Mesothelial cell of epicardium (in vitro differentiated cells): Measurements from ENCODE around the gene NCOR1. TPM values are rescaled to one million over a fixed set of nuclear protein-coding genes. Genes with fewer than 3 reads are reported as not detected.

Source experiments
- DNase-seq, 2 experiments: peaks; one replicate each; pipeline ENCODE4 v3.0.0; 2021; ENCODE audit warnings: low spot score in 2 of 2; ENCODE audit not compliant: unreplicated experiment in 2 of 2
- H3K27ac Mint-ChIP-seq: 2 replicates; pipeline ENCODE4 v1.8.0; 2021; ENCODE audit warnings: mixed read lengths
- H3K27me3 Mint-ChIP-seq: 2 replicates; pipeline ENCODE4 v1.8.0; 2021; ENCODE audit warnings: low read depth, mixed read lengths
- H3K36me3 Mint-ChIP-seq: 2 replicates; pipeline ENCODE4 v1.8.0; 2021; ENCODE audit warnings: mixed read lengths
- H3K4me1 Mint-ChIP-seq: 2 replicates; pipeline ENCODE4 v1.8.0; 2021; ENCODE audit warnings: mixed read lengths
- H3K4me3 Mint-ChIP-seq: 2 replicates; pipeline ENCODE4 v1.8.0; 2021; ENCODE audit warnings: mild to moderate bottlenecking, moderate library complexity, mixed read lengths
- H3K9me3 Mint-ChIP-seq: 2 replicates; pipeline ENCODE4 v1.8.0; 2021; ENCODE audit warnings: mixed read lengths
- total RNA-seq: library from RNA; stranded (reverse); gene quantifications from 3 replicates; pipeline ENCODE4 v1.2.1, GENCODE V29; 2021
- TF ChIP-seq, protein P1 (sequence below): fragments of 200-600 bp; sonication (generic); IDR thresholded peaks from one replicate; pipeline ENCODE4 v1.5.0; 2021; ENCODE audit warnings: antibody characterized with exemption; ENCODE audit not compliant: unreplicated experiment

The NCOR1 gene
- total RNA-seq, 1 donor from 2014 or later: 142 TPM

DNA sequence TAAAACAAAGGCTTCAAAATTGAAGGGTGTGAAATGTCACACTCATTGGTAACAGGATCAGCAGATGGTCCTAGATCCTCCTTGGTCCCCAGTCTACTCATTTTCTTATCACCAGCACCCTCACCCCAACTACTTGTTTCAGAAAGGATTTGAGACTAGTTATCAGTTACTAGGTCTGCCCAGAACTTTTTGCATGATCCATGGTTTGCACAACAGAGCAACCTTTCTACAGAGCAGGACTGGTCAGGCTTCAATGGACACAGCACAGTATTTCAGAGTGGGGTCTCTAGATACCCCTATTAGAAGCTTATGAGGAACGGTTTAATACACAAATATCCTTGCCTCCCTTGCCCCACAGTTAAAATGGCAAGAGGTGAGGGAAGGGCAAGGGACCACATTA is 190.1 kb downstream of the NCOR1 start:
- Mint-ChIP-seq H3K27me3 (no peaks in the 10 kb centered on the region), H3K36me3 (peaks cover 61% of the 10 kb centered on the region), H3K9me3 (peaks cover 3% of the 10 kb centered on the region), H3K4me3 (no peak overlapping the region), H3K27ac (no peak overlapping the region), H3K4me1 (no peaks in the 10 kb centered on the region)
- TF ChIP-seq, protein P1, sequence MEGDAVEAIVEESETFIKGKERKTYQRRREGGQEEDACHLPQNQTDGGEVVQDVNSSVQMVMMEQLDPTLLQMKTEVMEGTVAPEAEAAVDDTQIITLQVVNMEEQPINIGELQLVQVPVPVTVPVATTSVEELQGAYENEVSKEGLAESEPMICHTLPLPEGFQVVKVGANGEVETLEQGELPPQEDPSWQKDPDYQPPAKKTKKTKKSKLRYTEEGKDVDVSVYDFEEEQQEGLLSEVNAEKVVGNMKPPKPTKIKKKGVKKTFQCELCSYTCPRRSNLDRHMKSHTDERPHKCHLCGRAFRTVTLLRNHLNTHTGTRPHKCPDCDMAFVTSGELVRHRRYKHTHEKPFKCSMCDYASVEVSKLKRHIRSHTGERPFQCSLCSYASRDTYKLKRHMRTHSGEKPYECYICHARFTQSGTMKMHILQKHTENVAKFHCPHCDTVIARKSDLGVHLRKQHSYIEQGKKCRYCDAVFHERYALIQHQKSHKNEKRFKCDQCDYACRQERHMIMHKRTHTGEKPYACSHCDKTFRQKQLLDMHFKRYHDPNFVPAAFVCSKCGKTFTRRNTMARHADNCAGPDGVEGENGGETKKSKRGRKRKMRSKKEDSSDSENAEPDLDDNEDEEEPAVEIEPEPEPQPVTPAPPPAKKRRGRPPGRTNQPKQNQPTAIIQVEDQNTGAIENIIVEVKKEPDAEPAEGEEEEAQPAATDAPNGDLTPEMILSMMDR: no peak
- DNase-seq: no peak

DNA sequence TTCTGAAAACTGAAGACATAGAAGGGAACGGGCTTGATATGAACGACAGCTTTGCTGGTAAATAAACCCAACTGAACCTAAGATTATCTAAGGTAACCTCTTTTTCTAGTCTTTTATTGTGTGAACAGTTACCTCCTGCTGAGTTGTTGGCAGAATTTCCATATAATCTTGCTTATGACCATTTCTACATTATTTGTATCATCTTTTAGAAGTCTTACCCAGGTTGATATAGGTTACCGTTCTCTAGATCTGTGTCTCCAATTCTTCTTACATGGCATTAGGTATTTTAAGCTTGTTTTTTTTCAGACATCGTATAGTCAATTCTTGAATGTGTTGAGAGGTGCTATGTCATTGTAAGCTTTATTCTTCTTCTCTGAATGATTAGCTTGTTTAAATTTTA is 191.5 kb downstream of the NCOR1 start:
- Mint-ChIP-seq H3K4me3 (no peak overlapping the region), H3K27ac (no peak overlapping the region), H3K4me1 (no peaks in the 10 kb centered on the region), H3K36me3 (peaks cover 58% of the 10 kb centered on the region), H3K27me3 (no peaks in the 10 kb centered on the region), H3K9me3 (peaks cover 3% of the 10 kb centered on the region)
- TF ChIP-seq, protein P1: no peak
- DNase-seq: no peak

DNA sequence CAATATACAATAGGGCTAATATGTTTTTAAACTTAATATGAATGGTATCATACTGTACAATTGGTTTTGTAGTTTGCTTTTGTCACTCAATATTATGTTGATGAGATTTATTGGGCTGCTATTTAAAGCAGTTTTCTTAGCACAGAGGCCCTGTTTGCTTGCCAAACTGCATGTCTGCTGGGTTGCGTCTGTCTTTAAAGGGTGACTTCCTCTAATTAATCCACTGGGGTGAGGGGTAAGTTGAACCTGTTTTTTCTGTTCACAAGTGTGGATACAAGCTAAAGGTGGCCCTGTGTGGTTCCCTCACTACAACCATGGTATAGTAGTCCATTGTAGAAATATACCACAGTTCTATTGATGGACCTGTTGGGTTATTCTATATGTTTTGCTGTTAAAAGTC is 196.0 kb downstream of the NCOR1 start:
- TF ChIP-seq, protein P1: no peak
- Mint-ChIP-seq H3K27ac (no peak overlapping the region), H3K4me3 (no peak overlapping the region), H3K9me3 (no peaks in the 10 kb centered on the region), H3K4me1 (no peaks in the 10 kb centered on the region), H3K27me3 (no peaks in the 10 kb centered on the region), H3K36me3 (peaks cover 44% of the 10 kb centered on the region)
- no peak for DNase-seq

DNA sequence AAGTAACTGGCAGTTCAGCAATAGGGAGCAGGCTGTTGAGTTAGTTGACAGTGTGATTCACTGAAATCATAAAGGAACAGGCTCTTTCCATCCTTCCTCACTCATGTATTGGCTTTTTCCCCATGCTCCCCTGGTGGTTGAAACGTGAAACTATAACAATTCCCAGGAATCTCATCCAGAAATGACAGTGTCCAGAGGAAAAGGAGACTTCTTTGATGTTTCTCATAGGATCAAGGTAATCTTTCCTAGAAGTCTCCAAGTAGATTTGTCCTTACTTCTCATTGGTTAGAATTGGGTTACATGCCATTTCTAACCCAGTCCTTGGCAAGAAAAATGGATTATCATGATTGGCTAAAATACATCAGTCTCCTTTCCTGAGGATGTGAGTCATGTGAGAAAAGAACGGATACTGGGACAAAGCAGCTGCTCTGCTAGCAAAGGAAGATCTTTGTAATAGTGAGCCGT is 201.4 kb downstream of the NCOR1 start:
- H3K36me3 Mint-ChIP-seq: peaks cover 27% of the 10 kb centered on the region
- no peaks in the 10 kb centered on the region for H3K27me3 Mint-ChIP-seq
- DNase-seq: no peak
- no peaks in the 10 kb centered on the region for H3K9me3 Mint-ChIP-seq
- no peak overlapping the region for H3K4me3 Mint-ChIP-seq
- TF ChIP-seq, protein P1: peak; percentile 74
- H3K4me1 Mint-ChIP-seq: no peaks in the 10 kb centered on the region
- peak overlapping the region; percentile 24 for H3K27ac Mint-ChIP-seq

DNA sequence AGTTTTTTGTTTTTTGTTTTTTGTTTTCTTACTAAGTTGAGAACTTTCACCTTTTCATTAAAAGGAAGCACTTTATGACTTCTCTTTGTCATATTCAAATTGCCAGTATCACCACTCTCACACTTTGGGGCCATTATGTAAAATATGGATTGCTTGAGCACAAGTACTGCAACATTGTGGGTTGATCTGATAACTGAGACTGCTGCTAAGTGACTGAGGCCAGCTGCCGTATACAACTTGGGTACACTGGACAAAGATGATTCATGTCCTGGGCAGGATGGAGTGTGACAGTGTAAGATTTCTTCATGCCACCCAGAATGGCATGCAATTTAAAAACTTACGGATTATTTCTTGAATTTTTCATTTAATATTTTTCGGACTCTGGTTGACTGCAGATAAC is 207.9 kb downstream of the NCOR1 start:
- peaks cover 56% of the 10 kb centered on the region for H3K36me3 Mint-ChIP-seq
- no peaks in the 10 kb centered on the region for H3K27me3 Mint-ChIP-seq

More for the DNA sequence above, 207.9 kb downstream of the NCOR1 start:
- no peak for DNase-seq
- no peaks in the 10 kb centered on the region for H3K9me3 Mint-ChIP-seq
- H3K4me3 Mint-ChIP-seq: no peak overlapping the region
- TF ChIP-seq, protein P1: no peak
- H3K27ac Mint-ChIP-seq: no peak overlapping the region
- no peaks in the 10 kb centered on the region for H3K4me1 Mint-ChIP-seq
